Measurements from ENCODE around the gene TNP1. TPM values are rescaled to one million over a fixed set of nuclear protein-coding genes. Genes with fewer than 3 reads are reported as not detected.

The TNP1 gene
- total and polyA plus RNA-seq, 4 donors, result not detected

DNA sequence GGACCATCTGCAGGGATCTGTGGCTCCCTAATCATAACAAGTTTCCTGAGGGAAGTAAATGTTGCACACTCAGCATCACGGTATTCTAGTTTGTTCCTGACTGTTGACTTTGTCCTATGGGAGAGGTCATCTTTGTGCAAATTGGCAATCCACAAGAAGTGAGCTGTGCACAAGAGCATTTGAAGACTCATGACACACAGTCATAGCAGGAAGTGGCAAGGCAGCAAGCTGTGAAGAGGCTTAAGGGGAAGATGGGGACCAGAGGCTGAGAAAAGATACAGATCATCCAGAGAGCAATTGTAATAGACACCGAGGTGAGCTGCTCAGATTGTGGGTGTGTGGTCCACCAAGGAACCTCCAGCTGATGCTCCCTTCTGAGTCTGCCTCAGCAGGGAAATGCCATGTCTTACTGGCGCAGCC is 2.7 kb downstream of the TNP1 start:
- Histone ChIP-seq H3K27ac (ENCODE audit: low read depth in 1 of 2, low read length in 2 of 2) (no peak overlapping the region), H3K27me3 (ENCODE audit: control insufficient read depth in 4 of 4, insufficient read depth in 4 of 4, low read length in 3 of 4) (no peaks in the 10 kb centered on the region), H3K9ac (ENCODE audit: low read depth in 1 of 2, low read length in 2 of 2) (no peak overlapping the region), H3K4me1 (ENCODE audit: control insufficient read depth in 4 of 4, insufficient read depth in 4 of 4, low read length in 3 of 4) (no peaks in the 10 kb centered on the region), H3K36me3 (ENCODE audit: control insufficient read depth in 4 of 4, insufficient read depth in 3 of 4, low read depth in 1 of 4, low read length in 3 of 4) (no peaks in the 10 kb centered on the region), H3K4me3 (ENCODE audit: low read depth in 1 of 3, low read length in 3 of 3) (no peak overlapping the region), H3K9me3 (ENCODE audit: control insufficient read depth in 4 of 4, low read length in 3 of 4) (no peaks in the 10 kb centered on the region)
- DNase-seq (ENCODE audit: low spot score), result no peak
- 66% methylated on average over 3 of the region's 3 CpGs for WGBS
- TF ChIP-seq, protein P1, sequence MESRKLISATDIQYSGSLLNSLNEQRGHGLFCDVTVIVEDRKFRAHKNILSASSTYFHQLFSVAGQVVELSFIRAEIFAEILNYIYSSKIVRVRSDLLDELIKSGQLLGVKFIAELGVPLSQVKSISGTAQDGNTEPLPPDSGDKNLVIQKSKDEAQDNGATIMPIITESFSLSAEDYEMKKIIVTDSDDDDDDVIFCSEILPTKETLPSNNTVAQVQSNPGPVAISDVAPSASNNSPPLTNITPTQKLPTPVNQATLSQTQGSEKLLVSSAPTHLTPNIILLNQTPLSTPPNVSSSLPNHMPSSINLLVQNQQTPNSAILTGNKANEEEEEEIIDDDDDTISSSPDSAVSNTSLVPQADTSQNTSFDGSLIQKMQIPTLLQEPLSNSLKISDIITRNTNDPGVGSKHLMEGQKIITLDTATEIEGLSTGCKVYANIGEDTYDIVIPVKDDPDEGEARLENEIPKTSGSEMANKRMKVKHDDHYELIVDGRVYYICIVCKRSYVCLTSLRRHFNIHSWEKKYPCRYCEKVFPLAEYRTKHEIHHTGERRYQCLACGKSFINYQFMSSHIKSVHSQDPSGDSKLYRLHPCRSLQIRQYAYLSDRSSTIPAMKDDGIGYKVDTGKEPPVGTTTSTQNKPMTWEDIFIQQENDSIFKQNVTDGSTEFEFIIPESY (IDR thresholded peaks at IDR 0.05), result no peak
- TF ChIP-seq, protein P2, sequence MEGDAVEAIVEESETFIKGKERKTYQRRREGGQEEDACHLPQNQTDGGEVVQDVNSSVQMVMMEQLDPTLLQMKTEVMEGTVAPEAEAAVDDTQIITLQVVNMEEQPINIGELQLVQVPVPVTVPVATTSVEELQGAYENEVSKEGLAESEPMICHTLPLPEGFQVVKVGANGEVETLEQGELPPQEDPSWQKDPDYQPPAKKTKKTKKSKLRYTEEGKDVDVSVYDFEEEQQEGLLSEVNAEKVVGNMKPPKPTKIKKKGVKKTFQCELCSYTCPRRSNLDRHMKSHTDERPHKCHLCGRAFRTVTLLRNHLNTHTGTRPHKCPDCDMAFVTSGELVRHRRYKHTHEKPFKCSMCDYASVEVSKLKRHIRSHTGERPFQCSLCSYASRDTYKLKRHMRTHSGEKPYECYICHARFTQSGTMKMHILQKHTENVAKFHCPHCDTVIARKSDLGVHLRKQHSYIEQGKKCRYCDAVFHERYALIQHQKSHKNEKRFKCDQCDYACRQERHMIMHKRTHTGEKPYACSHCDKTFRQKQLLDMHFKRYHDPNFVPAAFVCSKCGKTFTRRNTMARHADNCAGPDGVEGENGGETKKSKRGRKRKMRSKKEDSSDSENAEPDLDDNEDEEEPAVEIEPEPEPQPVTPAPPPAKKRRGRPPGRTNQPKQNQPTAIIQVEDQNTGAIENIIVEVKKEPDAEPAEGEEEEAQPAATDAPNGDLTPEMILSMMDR (IDR thresholded peaks at IDR 0.05; ENCODE audit: low read depth, low read length, missing input control), result no peak
- TF ChIP-seq FOXA1 (IDR thresholded peaks at IDR 0.05) (no peak), HNF4G (IDR thresholded peaks at IDR 0.05) (no peak), REST (IDR thresholded peaks at IDR 0.05) (no peak), YY1 (IDR thresholded peaks at IDR 0.05) (no peak), EGR1 (IDR thresholded peaks at IDR 0.05; ENCODE audit: low read depth in 2 of 2) (no peak), RXRA (IDR thresholded peaks at IDR 0.05) (no peak), RAD21 (IDR thresholded peaks at IDR 0.05) (no peak), SP1 (IDR thresholded peaks at IDR 0.05) (no peak), NR2F2 (IDR thresholded peaks at IDR 0.05) (no peak), TAF1 (conservative IDR thresholded peaks at IDR 0.05) (no peak), FOXA2 (IDR thresholded peaks at IDR 0.05) (no peak), MAX (IDR thresholded peaks at IDR 0.05) (no peak), JUND (IDR thresholded peaks at IDR 0.05) (no peak), GABPA (IDR thresholded peaks at IDR 0.05 in 1 of 2, conservative IDR thresholded peaks at IDR 0.05 in 1 of 2) (no peak), ATF3 (IDR thresholded peaks at IDR 0.05) (no peak), HNF4A (conservative IDR thresholded peaks at IDR 0.05) (no peak)
